ENCODE data around the gene EBF3.

The EBF3 gene

DNA sequence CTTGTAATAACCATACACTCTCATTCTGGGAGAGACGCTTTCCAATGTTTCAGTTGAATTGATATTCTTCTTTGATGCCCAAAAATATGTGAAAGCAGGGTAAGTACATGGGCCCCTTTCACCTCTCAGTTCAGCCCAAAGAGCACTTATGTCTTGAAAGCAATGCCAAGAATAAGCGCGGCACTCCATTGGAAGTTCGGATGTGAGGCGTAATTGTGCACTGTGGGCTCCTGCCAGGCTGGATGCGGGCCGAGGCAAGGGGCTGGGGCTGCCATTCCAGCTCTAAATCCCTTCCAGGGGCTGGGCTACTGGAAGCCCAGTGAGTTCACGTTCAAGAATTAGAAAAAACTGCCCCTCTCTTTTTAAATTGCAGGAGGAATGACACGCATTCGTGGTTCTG, 113.8 kb downstream of the EBF3 start:
- TF ChIP-seq, protein P1, sequence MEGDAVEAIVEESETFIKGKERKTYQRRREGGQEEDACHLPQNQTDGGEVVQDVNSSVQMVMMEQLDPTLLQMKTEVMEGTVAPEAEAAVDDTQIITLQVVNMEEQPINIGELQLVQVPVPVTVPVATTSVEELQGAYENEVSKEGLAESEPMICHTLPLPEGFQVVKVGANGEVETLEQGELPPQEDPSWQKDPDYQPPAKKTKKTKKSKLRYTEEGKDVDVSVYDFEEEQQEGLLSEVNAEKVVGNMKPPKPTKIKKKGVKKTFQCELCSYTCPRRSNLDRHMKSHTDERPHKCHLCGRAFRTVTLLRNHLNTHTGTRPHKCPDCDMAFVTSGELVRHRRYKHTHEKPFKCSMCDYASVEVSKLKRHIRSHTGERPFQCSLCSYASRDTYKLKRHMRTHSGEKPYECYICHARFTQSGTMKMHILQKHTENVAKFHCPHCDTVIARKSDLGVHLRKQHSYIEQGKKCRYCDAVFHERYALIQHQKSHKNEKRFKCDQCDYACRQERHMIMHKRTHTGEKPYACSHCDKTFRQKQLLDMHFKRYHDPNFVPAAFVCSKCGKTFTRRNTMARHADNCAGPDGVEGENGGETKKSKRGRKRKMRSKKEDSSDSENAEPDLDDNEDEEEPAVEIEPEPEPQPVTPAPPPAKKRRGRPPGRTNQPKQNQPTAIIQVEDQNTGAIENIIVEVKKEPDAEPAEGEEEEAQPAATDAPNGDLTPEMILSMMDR (IDR thresholded peaks at IDR 0.05; ENCODE audit: insufficient read depth, missing control alignments) = no peak
- FAIRE-seq (no peak), DNase-seq (ENCODE audit: insufficient read length, low spot score) (no peak)

DNA sequence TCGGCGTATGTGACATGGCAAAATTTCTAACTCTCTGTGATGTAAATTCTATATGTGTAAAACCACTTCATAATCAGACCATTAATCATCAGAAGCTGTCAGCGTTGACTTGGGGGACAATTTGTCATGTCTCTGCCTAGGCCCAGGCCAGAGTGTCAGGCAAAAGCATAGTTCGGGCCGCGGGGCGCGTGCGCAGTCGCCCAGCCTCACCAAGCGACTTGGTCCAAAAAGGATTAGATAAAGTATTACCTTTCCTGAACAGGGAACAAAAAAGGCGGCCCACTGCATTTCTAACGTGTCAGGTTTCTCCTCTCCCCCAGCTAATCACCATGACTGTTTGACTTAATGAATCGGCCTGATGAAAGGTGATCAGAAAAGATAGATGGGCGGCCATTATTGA, 114.2 kb downstream of the EBF3 start:
- FAIRE-seq (no peak), DNase-seq (ENCODE audit: insufficient read length, low spot score) (no peak)

DNA sequence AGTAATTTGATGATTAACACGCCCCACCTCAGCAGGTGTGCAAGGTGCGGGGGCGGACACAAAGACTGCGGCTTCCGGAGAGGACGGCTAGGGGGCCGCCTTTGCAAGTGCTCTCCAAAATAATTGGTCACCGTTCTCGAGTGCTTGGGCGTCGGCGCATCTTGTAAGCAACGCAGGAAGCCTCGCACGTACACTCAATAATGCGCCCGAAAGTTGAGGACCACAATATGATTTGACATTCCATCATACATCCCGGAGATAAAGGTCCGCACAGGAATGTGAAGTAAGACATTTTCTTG, 114.7 kb downstream of the EBF3 start:
- TF ChIP-seq, protein P1 (IDR thresholded peaks at IDR 0.05; ENCODE audit: insufficient read depth, missing control alignments) = no peak
- DNase-seq (ENCODE audit: insufficient read length, low spot score) = no peak
- no peak for FAIRE-seq

More for the DNA sequence above, 114.2 kb downstream of the EBF3 start:
- TF ChIP-seq, protein P1 (IDR thresholded peaks at IDR 0.05; ENCODE audit: insufficient read depth, missing control alignments) = no peak

DNA sequence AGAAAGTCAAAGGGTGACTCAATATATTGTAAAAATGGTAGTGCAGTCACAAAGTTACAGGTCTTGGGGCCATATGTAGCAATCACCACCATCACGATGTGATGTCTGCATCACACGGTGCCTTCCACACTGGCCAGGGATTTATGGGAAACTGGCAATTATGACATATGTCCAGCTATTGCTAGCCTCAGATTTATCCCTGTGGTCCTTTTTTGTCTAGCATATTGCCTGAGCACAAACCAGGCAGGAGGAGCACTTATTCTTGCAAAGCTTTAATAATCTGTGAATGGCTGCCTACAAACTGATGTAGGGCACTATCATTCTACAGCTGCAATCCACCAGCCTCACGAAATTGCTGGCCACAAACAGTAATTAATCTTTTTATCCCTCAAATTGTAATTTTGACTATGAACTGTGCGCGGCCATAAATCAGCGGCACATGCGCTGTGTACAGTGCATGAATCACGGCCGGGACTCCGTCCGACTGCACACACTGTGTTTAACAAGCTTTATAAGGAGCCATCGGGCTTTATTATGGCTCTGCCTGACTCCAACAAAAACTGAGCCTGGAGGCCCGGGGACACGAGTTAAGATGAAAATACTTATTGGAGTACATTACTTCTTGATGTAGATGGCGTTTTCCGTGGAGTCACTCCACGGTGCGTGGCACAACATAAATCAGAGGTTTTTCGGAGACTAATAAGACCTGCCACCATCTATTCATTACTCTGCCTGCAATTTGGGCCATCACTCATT, 115.2 kb downstream of the EBF3 start:
- TF ChIP-seq, protein P1 (IDR thresholded peaks at IDR 0.05; ENCODE audit: insufficient read depth, missing control alignments) = no peak
- FAIRE-seq = no peak
- DNase-seq (ENCODE audit: insufficient read length, low spot score) = no peak

DNA sequence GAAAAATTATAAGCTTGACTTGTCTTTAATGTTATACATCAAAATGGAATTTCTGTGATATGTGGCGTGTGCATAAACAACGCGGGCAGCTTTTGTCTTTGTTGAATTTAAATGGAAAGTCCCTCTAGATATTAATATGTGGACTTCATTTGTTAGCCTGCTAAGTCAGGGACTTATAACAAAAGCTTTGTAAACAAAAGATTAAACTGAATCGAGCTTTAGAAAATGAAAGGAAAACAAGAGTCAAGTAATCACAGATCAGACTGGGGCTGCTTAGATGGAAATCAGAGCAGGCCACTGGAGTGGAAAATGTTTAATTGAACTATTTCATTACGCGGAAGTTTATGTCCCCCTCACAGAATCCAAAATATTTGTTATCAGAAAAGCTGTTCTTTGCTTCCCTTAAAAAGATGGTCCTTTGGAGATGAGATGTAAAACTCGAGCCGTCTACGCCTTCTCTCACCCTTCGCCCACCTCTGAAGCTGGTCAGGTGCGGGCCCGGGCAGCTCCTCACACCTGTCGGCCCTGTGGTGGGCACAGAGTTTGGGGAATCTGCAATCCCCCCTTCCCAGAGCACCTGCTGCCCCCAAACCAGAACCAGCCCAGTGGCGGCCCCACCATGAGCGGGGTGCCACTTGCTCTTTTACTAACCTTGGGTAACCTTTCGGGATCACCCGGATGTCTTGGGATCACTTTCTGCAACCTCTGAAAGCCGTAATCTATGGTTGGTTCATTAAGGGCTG, 116.2 kb downstream of the EBF3 start:
- FAIRE-seq (no peak), DNase-seq (ENCODE audit: insufficient read length, low spot score) (no peak)
- TF ChIP-seq, protein P1 (IDR thresholded peaks at IDR 0.05; ENCODE audit: insufficient read depth, missing control alignments) = no peak

DNA sequence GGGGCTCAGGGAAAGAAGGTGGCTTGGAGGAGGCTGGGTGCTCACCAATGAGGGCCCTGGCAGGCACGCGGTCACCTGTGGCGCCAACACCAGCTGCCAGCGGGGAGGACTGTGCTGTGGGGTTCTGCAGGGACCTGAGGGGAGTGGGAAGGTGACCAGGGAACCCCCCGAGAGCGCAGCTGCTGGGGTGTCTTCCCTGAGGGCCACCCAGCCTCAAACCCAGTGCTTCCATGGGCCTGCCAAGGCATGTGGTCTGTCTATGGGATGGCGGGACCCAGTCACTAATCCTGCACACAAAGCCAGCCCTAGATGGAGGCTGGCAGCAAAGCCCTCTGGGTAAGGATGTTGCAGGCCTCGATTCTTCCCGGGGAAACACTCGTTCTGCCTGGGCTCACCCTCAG, 117.1 kb downstream of the EBF3 start:
- DNase-seq (ENCODE audit: insufficient read length, low spot score) (no peak), FAIRE-seq (no peak)

More for the DNA sequence above, 117.1 kb downstream of the EBF3 start:
- TF ChIP-seq, protein P1 (IDR thresholded peaks at IDR 0.05; ENCODE audit: insufficient read depth, missing control alignments) = no peak

All from D721Med (cell line).